Measurements from ENCODE around the gene LDLRAD3. TPM values are rescaled to one million over a fixed set of nuclear protein-coding genes. Genes with fewer than 3 reads are reported as not detected.

LDLRAD3 gene
- total and polyA plus RNA-seq, 7 experiments from 2014 or later: 0.08 to 6.9 (median 0.41) TPM; not detected in 3

GRCh38 chr11:36103933-36104530 lies 160.2 kb downstream of the LDLRAD3 start:
- POLR2A ChIA-PET: no interaction called here
- H3K4me1 Mint-ChIP-seq: peaks cover 0 to 3% (median 0%) of the 10 kb centered on the region in 7 donors
- H3K27ac ChIP-seq (ENCODE audit: low read depth, low read length): no peak overlapping the region
- CTCF ChIA-PET: no interaction called here
- no peaks in the 10 kb centered on the region for H3K27me3 ChIP-seq (ENCODE audit: control insufficient read depth in 2 of 2, insufficient read depth in 2 of 2, low read length in 2 of 2)
- H3K9me3 Mint-ChIP-seq: peaks cover 0 to 3% (median 0%) of the 10 kb centered on the region in 11 donors
- intact Hi-C loops (cut with micrococcal nuclease): no loop called here
- H3K4me1 ChIP-seq (ENCODE audit: control insufficient read depth in 2 of 2, insufficient read depth in 2 of 2, low read length in 2 of 2): no peaks in the 10 kb centered on the region
- no peak for ATAC-seq
- no peak overlapping the region for H3K27ac Mint-ChIP-seq
- no peak for DNase-seq
- no peak overlapping the region for H3K4me3 Mint-ChIP-seq
- no peaks in the 10 kb centered on the region for H3K9me3 ChIP-seq (ENCODE audit: control insufficient read depth in 2 of 3, low read length in 3 of 3)
- no peak overlapping the region for H3K4me3 ChIP-seq (ENCODE audit: low read length)
- H3K36me3 Mint-ChIP-seq: no peaks in the 10 kb centered on the region
- H3K36me3 ChIP-seq (ENCODE audit: control insufficient read depth in 2 of 3, insufficient read depth in 3 of 3, low read length in 3 of 3): no peaks in the 10 kb centered on the region
- H3K27me3 Mint-ChIP-seq: peaks cover 0 to 19% (median 7%) of the 10 kb centered on the region in 5 donors

DNA sequence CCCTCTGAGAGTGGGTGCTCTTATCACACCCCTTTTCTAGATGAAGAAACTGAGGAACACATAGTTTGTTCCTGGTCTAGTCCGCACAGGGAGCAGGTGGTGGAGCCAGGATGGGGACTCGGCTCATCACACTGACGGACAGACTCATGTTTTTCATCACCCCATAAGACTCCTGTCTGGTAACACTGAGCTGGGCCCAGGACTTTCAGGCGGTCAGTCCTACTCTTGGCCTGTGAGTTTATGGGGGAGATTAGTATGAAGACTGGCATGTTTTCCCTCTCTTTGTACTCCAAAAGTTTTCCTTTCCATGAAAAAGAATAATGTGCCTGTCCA lies 160.8 kb downstream of the LDLRAD3 start:
- Mint-ChIP-seq H3K4me1 (peaks cover 0 to 3% (median 0%) of the 10 kb centered on the region in 7 donors), H3K4me3 (no peak overlapping the region), H3K36me3 (no peaks in the 10 kb centered on the region), H3K27ac (no peak overlapping the region), H3K9me3 (peaks cover 0 to 3% (median 0%) of the 10 kb centered on the region in 11 donors), H3K27me3 (peaks cover 0 to 21% (median 8%) of the 10 kb centered on the region in 5 donors)
- POLR2A ChIA-PET: no interaction called here
- Histone ChIP-seq H3K4me3 (ENCODE audit: low read length) (no peak overlapping the region), H3K36me3 (ENCODE audit: control insufficient read depth in 2 of 3, insufficient read depth in 3 of 3, low read length in 3 of 3) (no peaks in the 10 kb centered on the region), H3K27me3 (ENCODE audit: control insufficient read depth in 2 of 2, insufficient read depth in 2 of 2, low read length in 2 of 2) (no peaks in the 10 kb centered on the region), H3K4me1 (ENCODE audit: control insufficient read depth in 2 of 2, insufficient read depth in 2 of 2, low read length in 2 of 2) (no peaks in the 10 kb centered on the region), H3K27ac (ENCODE audit: low read depth, low read length) (no peak overlapping the region), H3K9me3 (ENCODE audit: control insufficient read depth in 2 of 3, low read length in 3 of 3) (no peaks in the 10 kb centered on the region)
- ATAC-seq (no peak), DNase-seq (no peak)
- CTCF ChIA-PET: no interaction called here
- intact Hi-C loops (cut with micrococcal nuclease): no loop called here

GRCh38 chr11:36105743-36106581 lies 162.1 kb downstream of the LDLRAD3 start:
- H3K4me3 ChIP-seq (ENCODE audit: low read length): no peak overlapping the region
- Mint-ChIP-seq H3K27me3 (peaks cover 0 to 26% (median 8%) of the 10 kb centered on the region in 5 donors), H3K4me1 (peaks cover 0 to 5% (median 0%) of the 10 kb centered on the region in 7 donors), H3K27ac (no peak overlapping the region), H3K4me3 (no peak overlapping the region), H3K36me3 (no peaks in the 10 kb centered on the region), H3K9me3 (peaks cover 0 to 3% (median 0%) of the 10 kb centered on the region in 11 donors)
- no peaks in the 10 kb centered on the region for H3K36me3 ChIP-seq (ENCODE audit: control insufficient read depth in 2 of 3, insufficient read depth in 3 of 3, low read length in 3 of 3)
- ChIA-PET CTCF (no interaction called here), POLR2A (no interaction called here)
- no peak for DNase-seq
- H3K9me3 ChIP-seq (ENCODE audit: control insufficient read depth in 2 of 3, low read length in 3 of 3): no peaks in the 10 kb centered on the region
- no peak overlapping the region for H3K27ac ChIP-seq (ENCODE audit: low read depth, low read length)
- H3K4me1 ChIP-seq (ENCODE audit: control insufficient read depth in 2 of 2, insufficient read depth in 2 of 2, low read length in 2 of 2): no peaks in the 10 kb centered on the region
- no peak for ATAC-seq
- H3K27me3 ChIP-seq (ENCODE audit: control insufficient read depth in 2 of 2, insufficient read depth in 2 of 2, low read length in 2 of 2): no peaks in the 10 kb centered on the region
- intact Hi-C loops (cut with micrococcal nuclease): no loop called here

- Mint-ChIP-seq H3K36me3 (peaks cover 0 to 2% (median 0%) of the 10 kb centered on the region in 5 donors), H3K4me1 (peaks cover 0 to 5% (median 0%) of the 10 kb centered on the region in 7 donors), H3K27me3 (peaks cover 0 to 26% (median 12%) of the 10 kb centered on the region in 5 donors), H3K9me3 (peaks cover 0 to 5% (median 0%) of the 10 kb centered on the region in 11 donors), H3K4me3 (no peak overlapping the region), H3K27ac (no peak overlapping the region)
- CTCF ChIA-PET: no interaction called here
- ATAC-seq: no peak
- Histone ChIP-seq H3K4me1 (ENCODE audit: control insufficient read depth in 2 of 2, insufficient read depth in 2 of 2, low read length in 2 of 2) (no peaks in the 10 kb centered on the region), H3K9me3 (ENCODE audit: control insufficient read depth in 2 of 3, low read length in 3 of 3) (no peaks in the 10 kb centered on the region), H3K36me3 (ENCODE audit: control insufficient read depth in 2 of 3, insufficient read depth in 3 of 3, low read length in 3 of 3) (no peaks in the 10 kb centered on the region), H3K27me3 (ENCODE audit: control insufficient read depth in 2 of 2, insufficient read depth in 2 of 2, low read length in 2 of 2) (no peaks in the 10 kb centered on the region), H3K4me3 (ENCODE audit: low read length) (no peak overlapping the region), H3K27ac (ENCODE audit: low read depth, low read length) (no peak overlapping the region)
- intact Hi-C loops (cut with micrococcal nuclease): no loop called here
- POLR2A ChIA-PET: no interaction called here
- DNase-seq: no peak
Measured at GRCh38 chr11:36107547-36107946, 163.7 kb downstream of the LDLRAD3 start.

GRCh38 chr11:36108881-36109589 lies 165.2 kb downstream of the LDLRAD3 start:
- H3K4me1 ChIP-seq (ENCODE audit: control insufficient read depth in 2 of 2, insufficient read depth in 2 of 2, low read length in 2 of 2): no peaks in the 10 kb centered on the region
- H3K27ac Mint-ChIP-seq: no peak overlapping the region
- intact Hi-C loops (cut with micrococcal nuclease): no loop called here
- peaks cover 0 to 5% (median 0%) of the 10 kb centered on the region in 7 donors for H3K4me1 Mint-ChIP-seq
- DNase-seq (no peak), ATAC-seq (no peak)
- H3K9me3 ChIP-seq (ENCODE audit: control insufficient read depth in 2 of 3, low read length in 3 of 3): no peaks in the 10 kb centered on the region
- H3K9me3 Mint-ChIP-seq: peaks cover 0 to 14% (median 5%) of the 10 kb centered on the region in 11 donors
- H3K36me3 Mint-ChIP-seq: peaks cover 0 to 8% (median 0%) of the 10 kb centered on the region in 5 donors
- H3K4me3 ChIP-seq (ENCODE audit: low read length): no peak overlapping the region
- no peak overlapping the region for H3K4me3 Mint-ChIP-seq
- H3K36me3 ChIP-seq (ENCODE audit: control insufficient read depth in 2 of 3, insufficient read depth in 3 of 3, low read length in 3 of 3): no peaks in the 10 kb centered on the region
- no peak overlapping the region for H3K27ac ChIP-seq (ENCODE audit: low read depth, low read length)
- CTCF ChIA-PET: no interaction called here
- no peaks in the 10 kb centered on the region for H3K27me3 ChIP-seq (ENCODE audit: control insufficient read depth in 2 of 2, insufficient read depth in 2 of 2, low read length in 2 of 2)
- POLR2A ChIA-PET: no interaction called here
- peaks cover 0 to 26% (median 11%) of the 10 kb centered on the region in 5 donors for H3K27me3 Mint-ChIP-seq

- H3K27me3 ChIP-seq (ENCODE audit: control insufficient read depth in 2 of 2, insufficient read depth in 2 of 2, low read length in 2 of 2): no peaks in the 10 kb centered on the region
- no peak overlapping the region for H3K4me3 Mint-ChIP-seq
- ATAC-seq (no peak), DNase-seq (no peak)
- H3K27ac ChIP-seq (ENCODE audit: low read depth, low read length): no peak overlapping the region
- peaks cover 0 to 5% (median 0%) of the 10 kb centered on the region in 7 donors for H3K4me1 Mint-ChIP-seq
- no peaks in the 10 kb centered on the region for H3K9me3 ChIP-seq (ENCODE audit: control insufficient read depth in 2 of 3, low read length in 3 of 3)
- no peaks in the 10 kb centered on the region for H3K36me3 ChIP-seq (ENCODE audit: control insufficient read depth in 2 of 3, insufficient read depth in 3 of 3, low read length in 3 of 3)
- peaks cover 0 to 8% (median under 1%) of the 10 kb centered on the region in 5 donors for H3K36me3 Mint-ChIP-seq
- H3K4me1 ChIP-seq (ENCODE audit: control insufficient read depth in 2 of 2, insufficient read depth in 2 of 2, low read length in 2 of 2): no peaks in the 10 kb centered on the region
- intact Hi-C loops (cut with micrococcal nuclease): no loop called here
- H3K9me3 Mint-ChIP-seq: peaks cover 0 to 17% (median 6%) of the 10 kb centered on the region in 11 donors
- POLR2A ChIA-PET: no interaction called here
- H3K4me3 ChIP-seq (ENCODE audit: low read length): no peak overlapping the region
- H3K27me3 Mint-ChIP-seq: peaks cover 0 to 26% (median 11%) of the 10 kb centered on the region in 5 donors
- no peak overlapping the region for H3K27ac Mint-ChIP-seq
- CTCF ChIA-PET: no interaction called here
Measured at GRCh38 chr11:36109590-36109849, 165.7 kb downstream of the LDLRAD3 start.

All from naive thymus-derived CD4-positive, alpha-beta T cell (primary cell).